COLO829 (cell line): ENCODE data around the gene ARAP3.
"Not testable (repeated sequence)": the region's sequence is repeated elsewhere in the genome, so short reads cannot be mapped to it uniquely, and the experiment has no call there.

Experiments used
- DNase-seq: peaks from one replicate; pipeline ENCODE4 v3.0.0; 2012; ENCODE audit warnings: low spot score

ARAP3 gene

GRCh38 chr5:141681695-141682641 lies at the start of gene ARAP3:
TSS of gene ARAP3 (minus strand) at chr5:141682230. CDS start at chr5:141680486, 1,744 bp downstream.
- no peak for DNase-seq

GRCh38 chr5:141729387-141730006 lies 47.5 kb upstream of the ARAP3 start:
- DNase-seq, result no peak

GRCh38 chr5:141725891-141726290 lies 43.9 kb upstream of the ARAP3 start:
- no peak for DNase-seq

GRCh38 chr5:141725174-141725573 lies 43.1 kb upstream of the ARAP3 start:
- DNase-seq, result not testable (repeated sequence)

GRCh38 chr5:141722266-141722665 lies 40.2 kb upstream of the ARAP3 start:
- DNase-seq, result no peak

- DNase-seq, result no peak
These were observed 35.0 kb upstream of the ARAP3 start for GRCh38 chr5:141717043-141717442.

GRCh38 chr5:141716468-141716867 lies 34.4 kb upstream of the ARAP3 start:
- DNase-seq, result no peak

- no peak for DNase-seq
These were observed 34.0 kb upstream of the ARAP3 start for GRCh38 chr5:141716009-141716408.

GRCh38 chr5:141715346-141715905 lies 33.4 kb upstream of the ARAP3 start:
- DNase-seq, result no peak

GRCh38 chr5:141714542-141715310 lies 32.7 kb upstream of the ARAP3 start:
- DNase-seq, result no peak

- peak; percentile 16 for DNase-seq
These were observed 31.7 kb upstream of the ARAP3 start for GRCh38 chr5:141713616-141714309.

- no peak for DNase-seq
These were observed 29.7 kb upstream of the ARAP3 start for GRCh38 chr5:141711687-141712086.

- DNase-seq, result no peak
These were observed 27.8 kb upstream of the ARAP3 start for GRCh38 chr5:141709699-141710267.

GRCh38 chr5:141708016-141708415 lies 26.0 kb upstream of the ARAP3 start:
- DNase-seq, result no peak

GRCh38 chr5:141707510-141707909 lies 25.5 kb upstream of the ARAP3 start:
- DNase-seq, result no peak

- DNase-seq, result no peak
These were observed 24.1 kb upstream of the ARAP3 start for GRCh38 chr5:141706121-141706520.

GRCh38 chr5:141705469-141705868 lies 23.4 kb upstream of the ARAP3 start:
- no peak for DNase-seq

GRCh38 chr5:141704782-141705297 lies 22.8 kb upstream of the ARAP3 start:
- DNase-seq, result no peak

GRCh38 chr5:141703133-141703561 lies 21.1 kb upstream of the ARAP3 start:
- no peak for DNase-seq

- DNase-seq, result no peak
These were observed 19.5 kb upstream of the ARAP3 start for GRCh38 chr5:141701360-141702119.
